Fibroblast of lung (primary cell): ENCODE results near the gene ACOT7. TPM values are rescaled to one million over a fixed set of nuclear protein-coding genes. Genes with fewer than 3 reads are reported as not detected.

Experiments used
- DNase-seq, 2 donors: peaks; one replicate each; pipeline versions ENCODE4 v3.0.0 to v3.0.0-alpha.2; 2010; ENCODE audit warnings: low read depth in 2 of 2
- H2AFZ ChIP-seq: 2 replicates; pipeline ENCODE4 v1.5.1; 2012; ENCODE audit warnings: low read length, control low read depth, inconsistent platforms
- H3K27ac ChIP-seq: 2 replicates; pipeline ENCODE4 v1.5.1; 2011; ENCODE audit warnings: low read length, control low read depth; ENCODE audit not compliant: insufficient read depth
- H3K27me3 ChIP-seq: 2 replicates; pipeline ENCODE4 v1.5.1; 2011; ENCODE audit warnings: mild to moderate bottlenecking, low read length; ENCODE audit not compliant: control insufficient read depth, insufficient read depth
- H3K36me3 ChIP-seq: 2 replicates; pipeline ENCODE4 v1.5.1; 2011; ENCODE audit warnings: low read length; ENCODE audit not compliant: control insufficient read depth, insufficient read depth
- H3K4me1 ChIP-seq: 2 replicates; pipeline ENCODE4 v1.5.1; 2011; ENCODE audit warnings: low read length; ENCODE audit not compliant: control insufficient read depth, insufficient read depth; ENCODE audit errors: extremely low read depth
- H3K4me2 ChIP-seq: 2 replicates; pipeline ENCODE4 v1.5.1; 2011; ENCODE audit warnings: low read length, control low read depth; ENCODE audit not compliant: insufficient read depth; ENCODE audit errors: extremely low read depth
- H3K4me3 ChIP-seq, 4 experiments: fragments of 200-600 bp in 1 of 4; sonication (generic) in 1 of 4; replicated peaks in 1 of 4; 2 replicates each; pipeline ENCODE4 v1.5.1; 2011 to 2016; ENCODE audit warnings: low read length in 4 of 4, low read depth in 3 of 4, mild to moderate bottlenecking in 3 of 4, control low read depth in 2 of 4, inconsistent platforms in 1 of 4, mixed read lengths in 1 of 4; ENCODE audit not compliant: insufficient read depth in 1 of 4; ENCODE audit errors: control extremely low read depth in 1 of 4
- H3K79me2 ChIP-seq: 2 replicates; pipeline ENCODE4 v1.5.1; 2012; ENCODE audit warnings: mild to moderate bottlenecking, low read length, inconsistent platforms; ENCODE audit not compliant: control insufficient read depth, insufficient read depth
- H3K9ac ChIP-seq: 2 replicates; pipeline ENCODE4 v1.5.1; 2011; ENCODE audit warnings: mild to moderate bottlenecking, low read length, control low read depth; ENCODE audit not compliant: insufficient read depth
- H3K9me3 ChIP-seq: 2 replicates; pipeline ENCODE4 v1.5.1; 2012; ENCODE audit warnings: low read depth, low read length; ENCODE audit not compliant: control insufficient read depth, insufficient read depth
- H4K20me1 ChIP-seq: 2 replicates; pipeline ENCODE4 v1.5.1; 2011; ENCODE audit warnings: low read length; ENCODE audit not compliant: control insufficient read depth, insufficient read depth; ENCODE audit errors: extremely low read depth
- EZH2 ChIP-seq: IDR thresholded peaks from 2 replicates; pipeline ENCODE4 v1.5.1; 2012; ENCODE audit warnings: low read length, control low read depth, mild to moderate bottlenecking; ENCODE audit errors: missing control alignments
- polyA plus RNA-seq, 2 donors: library from polyadenylated mRNA; depleted of rRNA in 1 of 2; stranded (reverse) in 1 of 2; unstranded in 1 of 2; fragments of >200 nt; gene quantifications; 2 replicates each; pipeline ENCODE4 v1.2.1, GENCODE V29; 2011 to 2012; ENCODE audit warnings: missing spikeins in 1 of 2
- total RNA-seq: library from RNA; depleted of rRNA; stranded (reverse); fragments of >200 nt; gene quantifications from 2 replicates; pipeline ENCODE4 v1.2.1, GENCODE V29; 2014
- TF ChIP-seq, protein P1 (sequence below), 2 donors: IDR thresholded peaks in 1 of 2; conservative IDR thresholded peaks in 1 of 2; 1 replicate in 1 of 2; 2 replicates in 1 of 2; pipeline ENCODE4 v1.5.1; 2011 to 2012; ENCODE audit warnings: low read length in 2 of 2, control low read depth in 1 of 2, inconsistent platforms in 1 of 2, low read depth in 1 of 2, mild to moderate bottlenecking in 1 of 2

Gene ACOT7
- total and polyA plus RNA-seq, 2 donors (not counting 1 experiment from before 2014, with no cell fraction given) = 50.7 to 58.0 TPM

DNA sequence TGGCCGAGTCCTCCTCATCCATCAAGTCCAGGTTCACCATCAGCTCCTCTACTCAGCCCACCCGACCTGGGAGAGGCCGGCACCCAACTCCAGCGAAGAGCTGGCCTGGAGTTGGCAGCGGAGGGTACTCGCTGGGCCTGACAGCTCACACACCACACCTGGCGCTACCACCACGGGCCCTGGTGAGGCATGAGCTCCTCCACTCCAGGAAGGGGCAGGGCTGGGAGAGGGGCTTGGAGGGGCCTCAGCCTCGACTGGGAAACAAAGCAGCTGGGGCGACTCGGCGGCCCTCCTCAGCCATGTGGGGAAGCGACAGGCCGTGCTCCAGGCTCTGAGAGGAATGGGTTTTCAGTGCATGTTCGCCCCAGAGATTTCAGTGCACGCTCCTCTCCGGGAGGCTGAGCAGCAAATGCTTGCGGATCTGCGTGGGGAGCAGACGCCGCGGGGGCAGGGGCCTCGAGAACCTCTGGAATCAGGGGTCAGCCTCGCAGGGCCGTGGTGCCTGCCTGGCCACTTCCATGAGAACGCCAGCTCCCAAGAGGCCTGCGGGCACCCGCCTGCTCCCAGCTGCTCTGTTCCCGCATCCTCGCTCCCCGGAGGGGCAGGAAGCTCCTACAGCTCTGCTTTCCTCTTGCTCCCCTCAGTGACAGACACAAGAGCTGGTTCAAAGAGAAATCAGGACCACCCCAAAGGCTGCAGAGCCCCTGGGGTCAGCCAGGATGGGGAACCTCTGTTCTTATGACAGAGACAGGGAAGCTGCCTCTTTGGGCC, 113.8 kb downstream of the ACOT7 start:
- Histone ChIP-seq H3K79me2 (no peaks in the 10 kb centered on the region), H3K4me2 (no peak overlapping the region), H2AFZ (no peak overlapping the region), H3K9ac (no peak overlapping the region), H3K27me3 (no peaks in the 10 kb centered on the region), H3K4me1 (peaks cover 14% of the 10 kb centered on the region), H3K36me3 (peaks cover 2% of the 10 kb centered on the region), H3K4me3 (no peak overlapping the region), H3K27ac (no peak overlapping the region), H3K9me3 (no peaks in the 10 kb centered on the region), H4K20me1 (no peaks in the 10 kb centered on the region)
- TF ChIP-seq, protein P1, sequence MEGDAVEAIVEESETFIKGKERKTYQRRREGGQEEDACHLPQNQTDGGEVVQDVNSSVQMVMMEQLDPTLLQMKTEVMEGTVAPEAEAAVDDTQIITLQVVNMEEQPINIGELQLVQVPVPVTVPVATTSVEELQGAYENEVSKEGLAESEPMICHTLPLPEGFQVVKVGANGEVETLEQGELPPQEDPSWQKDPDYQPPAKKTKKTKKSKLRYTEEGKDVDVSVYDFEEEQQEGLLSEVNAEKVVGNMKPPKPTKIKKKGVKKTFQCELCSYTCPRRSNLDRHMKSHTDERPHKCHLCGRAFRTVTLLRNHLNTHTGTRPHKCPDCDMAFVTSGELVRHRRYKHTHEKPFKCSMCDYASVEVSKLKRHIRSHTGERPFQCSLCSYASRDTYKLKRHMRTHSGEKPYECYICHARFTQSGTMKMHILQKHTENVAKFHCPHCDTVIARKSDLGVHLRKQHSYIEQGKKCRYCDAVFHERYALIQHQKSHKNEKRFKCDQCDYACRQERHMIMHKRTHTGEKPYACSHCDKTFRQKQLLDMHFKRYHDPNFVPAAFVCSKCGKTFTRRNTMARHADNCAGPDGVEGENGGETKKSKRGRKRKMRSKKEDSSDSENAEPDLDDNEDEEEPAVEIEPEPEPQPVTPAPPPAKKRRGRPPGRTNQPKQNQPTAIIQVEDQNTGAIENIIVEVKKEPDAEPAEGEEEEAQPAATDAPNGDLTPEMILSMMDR (conservative IDR thresholded peaks at IDR 0.05 in 1 of 2, IDR thresholded peaks at IDR 0.05 in 1 of 2; ENCODE audit: low read depth in 1 of 2, low read length in 2 of 2) = no peak
- no peak for DNase-seq

DNA sequence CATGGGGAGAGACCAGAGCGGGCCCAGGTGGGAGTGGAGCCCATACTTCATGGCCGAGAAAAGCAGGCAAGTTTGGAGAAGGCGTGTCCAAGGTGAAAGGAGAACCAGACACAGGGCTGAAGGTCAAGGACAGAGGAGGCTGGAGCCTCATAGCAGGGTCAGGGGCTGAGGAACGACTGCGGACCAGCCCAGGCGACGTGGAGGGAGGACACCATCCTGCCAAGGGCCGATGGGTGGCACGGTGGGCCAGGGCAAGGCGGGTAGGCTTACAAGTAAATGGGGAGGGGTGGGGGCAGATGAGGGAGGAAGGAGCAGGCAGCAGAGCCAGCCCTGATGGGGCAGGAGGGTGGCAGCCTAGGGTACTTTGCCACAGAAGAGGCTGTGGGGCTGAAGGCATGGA, 114.5 kb downstream of the ACOT7 start:
- no peaks in the 10 kb centered on the region for H4K20me1 ChIP-seq
- DNase-seq = no peak
- H3K27ac ChIP-seq = no peak overlapping the region
- no peaks in the 10 kb centered on the region for H3K79me2 ChIP-seq
- no peak overlapping the region for H3K4me3 ChIP-seq
- H3K27me3 ChIP-seq = no peaks in the 10 kb centered on the region
- TF ChIP-seq EZH2 = no peak
- TF ChIP-seq, protein P1 (conservative IDR thresholded peaks at IDR 0.05 in 1 of 2, IDR thresholded peaks at IDR 0.05 in 1 of 2; ENCODE audit: low read depth in 1 of 2, low read length in 2 of 2) = no peak
- H3K4me2 ChIP-seq = no peak overlapping the region
- no peak overlapping the region for H3K9ac ChIP-seq
- no peak overlapping the region for H2AFZ ChIP-seq
- H3K9me3 ChIP-seq = no peaks in the 10 kb centered on the region
- peaks cover 4% of the 10 kb centered on the region for H3K36me3 ChIP-seq
- peaks cover 14% of the 10 kb centered on the region for H3K4me1 ChIP-seq

DNA sequence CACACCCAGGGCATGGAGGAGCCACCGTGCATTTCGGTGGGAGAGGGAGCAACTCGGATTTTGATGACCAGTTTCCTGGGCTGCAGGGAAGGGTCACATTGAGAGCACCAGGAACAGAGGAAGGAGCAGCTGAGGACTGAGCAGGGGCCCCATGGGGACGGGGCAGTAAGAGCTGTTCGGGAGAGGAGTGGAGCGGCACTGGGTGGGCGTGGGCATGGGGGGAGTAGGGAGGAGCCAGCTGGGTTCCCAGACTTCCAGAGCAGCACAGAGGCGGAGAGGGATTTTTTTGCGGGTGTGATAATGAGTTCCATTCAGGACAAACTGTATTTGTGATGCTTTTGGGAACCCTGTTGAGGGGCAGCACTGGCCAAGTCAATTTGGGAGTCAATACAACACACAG, 115.3 kb downstream of the ACOT7 start:
- H3K27me3 ChIP-seq = no peaks in the 10 kb centered on the region
- H3K36me3 ChIP-seq = peaks cover 4% of the 10 kb centered on the region
- no peak overlapping the region for H3K9ac ChIP-seq
- H3K4me1 ChIP-seq = peaks cover 14% of the 10 kb centered on the region
- H3K4me2 ChIP-seq = no peak overlapping the region
- H3K79me2 ChIP-seq = no peaks in the 10 kb centered on the region
- H4K20me1 ChIP-seq = no peaks in the 10 kb centered on the region
- H2AFZ ChIP-seq = no peak overlapping the region
- TF ChIP-seq, protein P1 (conservative IDR thresholded peaks at IDR 0.05 in 1 of 2, IDR thresholded peaks at IDR 0.05 in 1 of 2; ENCODE audit: low read depth in 1 of 2, low read length in 2 of 2) = no peak
- no peak for TF ChIP-seq EZH2
- DNase-seq = no peak
- H3K4me3 ChIP-seq = no peak overlapping the region
- no peak overlapping the region for H3K27ac ChIP-seq
- no peaks in the 10 kb centered on the region for H3K9me3 ChIP-seq
